Esophagus squamous epithelium (tissue), 5 donors: ENCODE measurements around the gene PDE10A. TPM values are rescaled to one million over a fixed set of nuclear protein-coding genes. Genes with fewer than 3 reads are reported as not detected.

ENCODE experiments used
- DNase-seq: peaks from one replicate; lab custom pipeline; 2025; lab: John Stamatoyannopoulos, UW
- H3K27ac ChIP-seq, 4 donors: fragments of 200-600 bp; sonication (generic); one replicate each; pipeline ENCODE4 v1.5.1; 2016 to 2019; ENCODE audit warnings: mild to moderate bottlenecking in 1 of 4
- H3K27me3 ChIP-seq, 4 donors: fragments of 200-600 bp; sonication (generic); 1 replicate in 3 of 4; 2 replicates in 1 of 4; pipeline versions ENCODE4 v1.5.1 to v1.6.0; 2017 to 2021; ENCODE audit warnings: antibody characterized with exemption in 1 of 4
- H3K36me3 ChIP-seq, 3 donors: fragments of 200-600 bp; sonication (generic); one replicate each; pipeline ENCODE4 v1.5.1; 2016 to 2019
- H3K4me1 ChIP-seq, 3 donors: fragments of 200-600 bp; sonication (generic); one replicate each; pipeline ENCODE4 v1.5.1; 2017 to 2019
- H3K4me3 ChIP-seq, 4 donors: fragments of 200-600 bp; sonication (generic); 1 replicate in 3 of 4; 2 replicates in 1 of 4; pipeline ENCODE4 v1.5.1; 2016 to 2019; ENCODE audit warnings: mild to moderate bottlenecking in 2 of 4, moderate library complexity in 1 of 4
- H3K9me3 ChIP-seq, 3 donors: fragments of 200-600 bp; sonication (generic); one replicate each; pipeline ENCODE4 v1.5.1; 2016 to 2019
- CTCF ChIP-seq, 6 experiments: fragments of 450-650 bp in 4 of 6; fragments of 200-600 bp in 2 of 6; sonication (generic) in 2 of 6; IDR thresholded peaks; one replicate each; pipeline ENCODE4 v1.5.1; 2016 to 2019; ENCODE audit warnings: antibody characterized with exemption in 6 of 6, mild to moderate bottlenecking in 4 of 6, moderate library complexity in 4 of 6
- POLR2A ChIP-seq, 4 donors: fragments of 450-650 bp; IDR thresholded peaks; one replicate each; pipeline ENCODE4 v1.6.1; 2017; ENCODE audit warnings: antibody characterized with exemption in 4 of 4, mild to moderate bottlenecking in 4 of 4, moderate library complexity in 3 of 4
- WGBS, 2 donors: methylation state at CpG; one replicate each; pipeline ENCODE4 v1.1.5; 2018; 5-methylcytosine and 5-hydroxymethylcytosine counted together
- intact Hi-C: fragments of 100-400 bp; cut with DNase I; formaldehyde crosslinking; loops from one replicate; pipeline ENCODE4 v1.15.0; 2022
- total RNA-seq, 4 donors: library from RNA; depleted of rRNA; stranded (reverse); fragments of >200 nt; gene quantifications; one replicate each; pipeline ENCODE4 v1.1.0, GENCODE V29; 2016
- donor health status: DM: yes; HTN: yes; CAD: no.

Gene PDE10A
- total RNA-seq, 4 donors from 2014 or later: 0.27 to 3.1 (median 1.4) TPM

- DNase-seq: no peak
- 14 to 24% methylated on average over 1 of the region's 1 CpG for WGBS, 2 donors
- intact Hi-C loops: no loop called here
- no peaks in the 10 kb centered on the region for H3K36me3 ChIP-seq
- peaks cover 0 to 14% (median 0%) of the 10 kb centered on the region in 4 donors for H3K27me3 ChIP-seq
- H3K9me3 ChIP-seq: no peaks in the 10 kb centered on the region
- no peaks in the 10 kb centered on the region for H3K4me1 ChIP-seq
- H3K27ac ChIP-seq: no peak overlapping the region
- TF ChIP-seq POLR2A (IDR thresholded peaks at IDR 0.05) (no peak), CTCF (IDR thresholded peaks at IDR 0.05) (no peak)
- no peak overlapping the region for H3K4me3 ChIP-seq
These were observed 34.1 kb upstream of the PDE10A start for GRCh38 chr6:165697171-165697570.

- WGBS, 2 donors: 70 to 75% methylated on average over 8 of the region's 8 CpGs
- H3K4me1 ChIP-seq: no peaks in the 10 kb centered on the region
- no peak for DNase-seq
- no peaks in the 10 kb centered on the region for H3K9me3 ChIP-seq
- TF ChIP-seq POLR2A (IDR thresholded peaks at IDR 0.05) (no peak), CTCF (IDR thresholded peaks at IDR 0.05) (no peak)
- intact Hi-C loops: no loop called here
- H3K27ac ChIP-seq: no peak overlapping the region
- H3K36me3 ChIP-seq: no peaks in the 10 kb centered on the region
- H3K4me3 ChIP-seq: no peak overlapping the region
- H3K27me3 ChIP-seq: peaks cover 0 to 16% (median 0%) of the 10 kb centered on the region in 4 donors
These were observed 32.9 kb upstream of the PDE10A start for GRCh38 chr6:165695722-165696515.

GRCh38 chr6:165694296-165694695 lies 31.3 kb upstream of the PDE10A start:
- Histone ChIP-seq H3K27me3 (peaks cover 0 to 16% (median 0%) of the 10 kb centered on the region in 4 donors), H3K36me3 (no peaks in the 10 kb centered on the region), H3K4me1 (no peaks in the 10 kb centered on the region), H3K9me3 (no peaks in the 10 kb centered on the region), H3K27ac (no peak overlapping the region), H3K4me3 (no peak overlapping the region)
- WGBS, 2 donors: 61 to 65% methylated on average over 11 to 12 of the region's 12 CpGs
- TF ChIP-seq POLR2A (IDR thresholded peaks at IDR 0.05) (no peak), CTCF (IDR thresholded peaks at IDR 0.05) (no peak)
- intact Hi-C loops: no loop called here
- DNase-seq: no peak

GRCh38 chr6:165692106-165692653 lies 29.1 kb upstream of the PDE10A start:
- H3K27me3 ChIP-seq: peaks cover 0 to 16% (median 0%) of the 10 kb centered on the region in 4 donors
- intact Hi-C loops: no loop called here
- no peaks in the 10 kb centered on the region for H3K9me3 ChIP-seq
- no peak overlapping the region for H3K4me3 ChIP-seq
- H3K36me3 ChIP-seq: no peaks in the 10 kb centered on the region
- WGBS, 2 donors: 74 to 81% methylated on average over 10 to 11 of the region's 11 CpGs
- TF ChIP-seq POLR2A (IDR thresholded peaks at IDR 0.05) (no peak), CTCF (IDR thresholded peaks at IDR 0.05) (no peak)
- no peak for DNase-seq
- no peak overlapping the region for H3K27ac ChIP-seq
- no peaks in the 10 kb centered on the region for H3K4me1 ChIP-seq

GRCh38 chr6:165689699-165690098 lies 26.7 kb upstream of the PDE10A start:
- TF ChIP-seq POLR2A (IDR thresholded peaks at IDR 0.05) (no peak), CTCF (IDR thresholded peaks at IDR 0.05) (no peak)
- H3K9me3 ChIP-seq: no peaks in the 10 kb centered on the region
- H3K4me3 ChIP-seq: no peak overlapping the region
- intact Hi-C loops: no loop called here
- 69% methylated on average over 7 of the region's 7 CpGs for WGBS, 2 donors
- DNase-seq: no peak
- no peak overlapping the region for H3K27ac ChIP-seq
- H3K27me3 ChIP-seq: peaks cover 0 to 10% (median 0%) of the 10 kb centered on the region in 4 donors
- no peaks in the 10 kb centered on the region for H3K36me3 ChIP-seq
- no peaks in the 10 kb centered on the region for H3K4me1 ChIP-seq
